ENCODE data around the gene CASP12.

Gene CASP12

DNA sequence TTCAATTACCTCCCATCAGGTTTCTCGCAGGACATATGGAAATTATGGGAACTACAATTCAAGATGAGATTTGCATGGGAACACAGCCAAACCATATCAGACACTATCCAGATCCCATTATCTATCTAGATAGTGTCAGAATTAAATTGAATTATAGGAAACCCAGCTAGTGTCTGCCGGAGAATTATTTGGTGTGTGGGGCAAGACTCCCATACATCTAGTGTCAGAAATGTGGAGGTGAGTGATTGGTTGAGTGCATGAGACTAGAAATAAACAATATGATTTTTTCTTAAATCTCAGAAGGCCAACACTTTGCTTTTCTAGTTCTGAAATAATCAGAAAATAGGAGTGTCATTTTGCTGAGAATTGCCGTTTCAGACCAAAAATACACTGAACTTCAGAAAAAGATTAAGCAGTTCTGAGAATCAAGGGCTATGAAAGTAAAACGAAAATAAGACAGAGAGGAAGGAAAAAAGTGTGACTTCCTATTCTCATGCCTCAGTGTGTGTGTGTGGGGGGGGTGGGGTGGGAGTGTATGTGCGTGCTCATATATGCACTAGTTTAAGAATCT, 21.3 kb downstream of the CASP12 start:
- TF ChIP-seq, protein P1, sequence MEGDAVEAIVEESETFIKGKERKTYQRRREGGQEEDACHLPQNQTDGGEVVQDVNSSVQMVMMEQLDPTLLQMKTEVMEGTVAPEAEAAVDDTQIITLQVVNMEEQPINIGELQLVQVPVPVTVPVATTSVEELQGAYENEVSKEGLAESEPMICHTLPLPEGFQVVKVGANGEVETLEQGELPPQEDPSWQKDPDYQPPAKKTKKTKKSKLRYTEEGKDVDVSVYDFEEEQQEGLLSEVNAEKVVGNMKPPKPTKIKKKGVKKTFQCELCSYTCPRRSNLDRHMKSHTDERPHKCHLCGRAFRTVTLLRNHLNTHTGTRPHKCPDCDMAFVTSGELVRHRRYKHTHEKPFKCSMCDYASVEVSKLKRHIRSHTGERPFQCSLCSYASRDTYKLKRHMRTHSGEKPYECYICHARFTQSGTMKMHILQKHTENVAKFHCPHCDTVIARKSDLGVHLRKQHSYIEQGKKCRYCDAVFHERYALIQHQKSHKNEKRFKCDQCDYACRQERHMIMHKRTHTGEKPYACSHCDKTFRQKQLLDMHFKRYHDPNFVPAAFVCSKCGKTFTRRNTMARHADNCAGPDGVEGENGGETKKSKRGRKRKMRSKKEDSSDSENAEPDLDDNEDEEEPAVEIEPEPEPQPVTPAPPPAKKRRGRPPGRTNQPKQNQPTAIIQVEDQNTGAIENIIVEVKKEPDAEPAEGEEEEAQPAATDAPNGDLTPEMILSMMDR (conservative IDR thresholded peaks at IDR 0.05; ENCODE audit: control insufficient read depth, insufficient read depth, low read depth, low read length) = no peak
- H3K4me3 ChIP-seq (ENCODE audit: control insufficient read depth, low read depth, low read length) = no peak overlapping the region
- DNase-seq (ENCODE audit: low read depth) = no peak

DNA sequence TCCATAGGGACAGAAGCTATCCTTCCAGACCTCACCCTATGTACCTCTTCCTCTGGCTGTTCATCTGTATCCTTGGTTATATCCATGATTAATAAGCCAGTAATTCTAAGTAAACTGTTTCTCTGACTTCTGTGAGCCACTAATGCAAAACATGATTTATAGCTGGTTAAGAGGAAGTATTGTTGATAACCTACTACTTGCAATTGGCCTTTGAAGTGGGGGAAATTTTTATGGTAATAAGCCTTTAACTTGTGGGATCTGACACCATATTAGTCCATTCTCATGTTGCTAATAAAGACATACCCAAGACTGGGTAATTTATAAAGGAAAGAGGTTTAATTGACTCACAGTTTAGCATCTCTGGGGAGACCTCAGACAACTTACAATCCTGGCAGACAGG, 21.9 kb downstream of the CASP12 start:
- no peak for DNase-seq (ENCODE audit: low read depth)
- TF ChIP-seq, protein P1 (conservative IDR thresholded peaks at IDR 0.05; ENCODE audit: control insufficient read depth, insufficient read depth, low read depth, low read length) = no peak
- no peak overlapping the region for H3K4me3 ChIP-seq (ENCODE audit: control insufficient read depth, low read depth, low read length)

DNA sequence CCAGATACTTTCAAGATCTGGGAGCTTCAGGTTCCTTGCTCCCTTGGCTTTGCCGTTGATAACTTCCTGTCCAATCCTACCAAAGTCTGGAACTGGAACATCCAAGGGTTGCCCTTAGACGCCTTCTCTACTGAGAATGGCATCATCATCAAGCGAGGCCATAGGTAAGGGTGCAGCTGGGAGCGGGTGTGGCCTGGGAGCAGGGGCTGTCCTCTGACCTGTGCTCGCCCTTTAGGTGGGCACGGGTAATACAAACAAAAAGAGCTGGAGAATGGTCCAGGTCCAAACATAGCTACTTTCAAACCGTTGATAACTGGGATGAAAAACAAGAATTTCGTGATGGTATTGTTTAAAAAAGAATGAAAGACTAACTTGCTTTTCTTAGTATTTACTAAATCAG, 25.0 kb downstream of the CASP12 start:
- no peak overlapping the region for H3K4me3 ChIP-seq (ENCODE audit: control insufficient read depth, low read depth, low read length)
- no peak for DNase-seq (ENCODE audit: low read depth)
- TF ChIP-seq, protein P1 (conservative IDR thresholded peaks at IDR 0.05; ENCODE audit: control insufficient read depth, insufficient read depth, low read depth, low read length) = peak; percentile 8

DNA sequence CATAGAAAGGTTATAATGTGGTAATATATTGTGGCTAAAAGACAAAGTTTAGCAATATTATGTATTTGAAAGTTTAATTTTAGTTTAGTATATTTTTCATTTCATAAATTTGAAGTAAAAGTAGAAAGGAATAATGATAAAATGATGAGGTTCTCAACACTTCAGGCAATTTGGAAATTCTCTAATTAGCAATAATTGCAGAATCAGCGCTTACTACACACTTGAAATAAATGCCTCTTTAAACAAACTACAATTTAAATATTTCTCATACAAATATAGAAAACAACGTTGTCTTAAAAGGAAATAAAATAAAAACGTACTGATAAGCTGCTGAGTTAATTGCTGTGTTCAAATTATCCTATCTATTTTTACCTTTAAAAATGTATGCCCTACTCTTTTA, 25.9 kb downstream of the CASP12 start:
- no peak for DNase-seq (ENCODE audit: low read depth)
- TF ChIP-seq, protein P1 (conservative IDR thresholded peaks at IDR 0.05; ENCODE audit: control insufficient read depth, insufficient read depth, low read depth, low read length) = no peak

DNA sequence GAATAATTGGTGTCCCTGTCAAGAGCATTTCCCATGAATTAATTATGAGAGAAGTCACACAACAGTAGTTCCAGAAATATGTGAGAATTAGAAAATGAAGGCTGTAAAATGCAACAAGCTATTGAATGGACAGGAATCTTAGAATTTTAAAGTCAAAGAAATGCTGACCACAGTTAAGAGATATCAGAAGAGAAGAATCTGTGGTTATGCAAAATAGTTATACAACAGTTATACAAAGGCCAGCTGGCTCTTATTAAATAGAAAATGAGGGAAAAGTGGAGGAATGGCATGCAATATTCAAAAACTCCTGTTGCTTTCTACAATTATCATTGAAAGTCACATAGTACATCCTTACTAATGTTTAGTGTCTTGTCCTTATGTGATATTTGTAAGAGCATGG, 27.4 kb downstream of the CASP12 start:
- DNase-seq (ENCODE audit: low read depth) = no peak
- H3K4me3 ChIP-seq (ENCODE audit: control insufficient read depth, low read depth, low read length) = no peak overlapping the region
- TF ChIP-seq, protein P1 (conservative IDR thresholded peaks at IDR 0.05; ENCODE audit: control insufficient read depth, insufficient read depth, low read depth, low read length) = no peak

More for the DNA sequence above, 25.9 kb downstream of the CASP12 start:
- H3K4me3 ChIP-seq (ENCODE audit: control insufficient read depth, low read depth, low read length) = no peak overlapping the region

DNA sequence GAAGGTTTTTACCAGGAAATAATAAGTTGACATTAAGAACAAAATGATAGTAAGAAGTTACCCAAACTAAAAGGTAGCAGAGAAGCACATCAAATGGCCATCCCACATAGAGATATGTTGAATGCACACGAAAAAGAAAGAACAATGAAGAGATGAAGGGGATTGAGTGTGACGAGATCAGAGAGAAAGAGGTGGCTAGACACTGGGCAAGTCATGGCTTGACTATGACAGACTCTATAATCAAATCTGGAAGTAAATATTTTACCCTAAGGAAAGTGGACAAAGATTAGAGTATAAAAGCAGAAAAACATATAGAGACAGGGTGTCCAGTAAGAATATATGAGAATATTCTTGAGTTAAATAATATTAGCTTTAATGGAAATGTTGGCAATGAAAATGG, 31.4 kb downstream of the CASP12 start:
- no peak overlapping the region for H3K4me3 ChIP-seq (ENCODE audit: control insufficient read depth, low read depth, low read length)
- TF ChIP-seq, protein P1 (conservative IDR thresholded peaks at IDR 0.05; ENCODE audit: control insufficient read depth, insufficient read depth, low read depth, low read length) = no peak
- DNase-seq (ENCODE audit: low read depth) = no peak
